ENCODE data around the gene TNFSF13.

- TF ChIP-seq CTCF (IDR thresholded peaks at IDR 0.05; ENCODE audit: insufficient read depth, low read length, poor library complexity, severe bottlenecking) (no peak), EZH2phosphoT487 (conservative IDR thresholded peaks at IDR 0.05; ENCODE audit: low read length) (no peak)
Observed at GRCh38 chr17:7551396-7551795, 7.2 kb upstream of the TNFSF13 start.
